Measurements from ENCODE around the gene APOE.
A peak's percentile ranks its signal among the peaks of the same experiment; 100 is the strongest.
"Not testable (repeated sequence)": the region's sequence is repeated elsewhere in the genome, so short reads cannot be mapped to it uniquely, and the experiment has no call there.

APOE gene

DNA sequence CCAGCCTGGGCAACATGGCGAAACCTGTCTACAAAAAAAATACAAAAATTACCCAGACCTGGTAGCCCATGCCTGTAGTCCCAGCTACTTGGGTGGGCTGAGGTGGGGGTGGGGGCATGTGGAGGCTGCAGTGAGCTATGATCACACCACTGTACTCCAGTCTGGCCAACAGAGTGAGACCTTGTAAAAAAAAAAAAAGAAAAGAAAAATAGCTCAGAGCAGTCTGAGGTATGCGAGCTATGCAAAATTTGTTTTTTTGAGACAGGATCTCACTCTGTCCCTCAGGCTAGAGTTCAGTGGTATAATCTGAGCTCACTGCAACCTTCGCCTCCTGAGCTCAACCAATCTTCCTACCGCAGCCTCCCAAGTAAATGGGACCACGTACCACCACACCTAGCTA, 21.7 kb upstream of the APOE start:
- no peak for DNase-seq (ENCODE audit: extremely low read depth in 1 of 2, low read depth in 1 of 2)

DNA sequence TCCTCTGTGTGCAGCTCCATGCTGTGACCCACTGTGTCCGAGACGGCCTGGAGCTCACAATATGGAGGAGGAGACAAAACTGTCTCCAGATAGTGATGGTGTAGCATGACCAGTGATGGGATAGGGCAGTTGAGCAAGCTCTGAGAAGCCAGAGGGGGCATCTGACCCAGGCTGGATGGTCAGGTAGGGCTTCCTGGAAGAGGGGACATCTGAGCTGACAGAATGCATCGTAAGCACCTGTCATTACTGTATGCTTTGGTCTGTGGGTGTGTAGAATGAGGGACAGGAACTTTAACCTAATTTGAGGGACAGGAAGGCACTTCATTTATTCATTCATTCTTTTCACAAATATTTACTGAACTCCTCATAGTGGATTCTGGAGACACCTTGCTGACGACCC, 21.0 kb upstream of the APOE start:
- DNase-seq (ENCODE audit: extremely low read depth in 1 of 2, low read depth in 1 of 2): no peak

DNA sequence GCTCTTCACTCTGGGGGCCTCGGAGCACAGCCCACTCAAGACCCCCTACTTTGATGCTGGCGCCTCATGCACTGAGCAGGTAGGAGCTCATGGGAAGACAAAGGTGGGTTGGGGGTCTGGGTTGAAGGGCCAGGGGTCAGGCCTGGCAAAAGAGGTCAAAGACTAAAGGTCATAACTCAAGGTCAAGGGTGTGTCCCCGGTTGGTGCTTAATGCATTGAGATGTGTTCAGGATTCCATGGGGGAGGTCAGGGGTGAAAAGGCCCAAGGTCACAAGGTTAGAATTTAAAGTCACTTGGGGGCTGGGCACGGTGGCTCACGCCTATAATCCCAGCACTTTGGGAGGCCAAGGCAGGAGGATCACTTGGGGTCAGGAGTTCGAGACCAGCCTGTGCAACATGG, 19.5 kb upstream of the APOE start:
- no peak for DNase-seq (ENCODE audit: extremely low read depth in 1 of 2, low read depth in 1 of 2)

DNA sequence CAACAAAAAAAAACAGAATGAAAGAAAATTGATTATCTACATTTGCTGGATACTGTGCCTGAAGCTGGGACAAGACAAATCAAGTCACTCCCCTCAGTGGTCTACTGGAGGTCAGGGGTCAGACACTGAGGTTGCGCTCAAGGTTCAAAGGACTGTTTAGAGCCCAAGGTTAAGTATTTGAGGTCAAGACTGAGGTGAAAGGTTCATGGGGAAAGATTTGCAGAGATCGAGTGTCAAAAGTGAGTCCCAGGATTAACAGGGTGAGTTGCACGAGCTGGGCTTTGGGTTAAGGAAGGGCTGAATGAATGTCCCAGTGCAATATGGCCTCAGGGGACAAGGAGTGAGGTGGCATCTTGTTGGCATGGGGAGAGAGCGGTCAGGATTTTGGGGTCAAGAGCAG, 17.9 kb upstream of the APOE start:
- no peak for DNase-seq (ENCODE audit: extremely low read depth in 1 of 2, low read depth in 1 of 2)

DNA sequence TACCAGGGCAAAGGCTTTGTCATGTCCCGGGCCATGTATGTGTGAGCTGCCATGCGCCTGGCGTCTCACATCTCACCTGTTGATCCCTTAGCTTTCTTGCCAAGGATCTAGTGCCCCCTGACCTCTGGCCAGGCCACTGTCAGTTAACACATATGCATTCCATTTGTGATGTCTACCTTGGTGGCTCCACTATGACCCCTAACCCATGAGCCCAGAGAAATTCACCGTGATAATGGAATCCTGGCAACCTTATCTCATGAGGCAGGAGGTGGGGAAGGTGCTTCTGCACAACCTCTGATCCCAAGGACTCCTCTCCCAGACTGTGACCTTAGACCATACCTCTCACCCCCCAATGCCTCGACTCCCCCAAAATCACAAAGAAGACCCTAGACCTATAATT, 17.3 kb upstream of the APOE start:
- DNase-seq (ENCODE audit: extremely low read depth in 1 of 2, low read depth in 1 of 2): not testable (repeated sequence)

DNA sequence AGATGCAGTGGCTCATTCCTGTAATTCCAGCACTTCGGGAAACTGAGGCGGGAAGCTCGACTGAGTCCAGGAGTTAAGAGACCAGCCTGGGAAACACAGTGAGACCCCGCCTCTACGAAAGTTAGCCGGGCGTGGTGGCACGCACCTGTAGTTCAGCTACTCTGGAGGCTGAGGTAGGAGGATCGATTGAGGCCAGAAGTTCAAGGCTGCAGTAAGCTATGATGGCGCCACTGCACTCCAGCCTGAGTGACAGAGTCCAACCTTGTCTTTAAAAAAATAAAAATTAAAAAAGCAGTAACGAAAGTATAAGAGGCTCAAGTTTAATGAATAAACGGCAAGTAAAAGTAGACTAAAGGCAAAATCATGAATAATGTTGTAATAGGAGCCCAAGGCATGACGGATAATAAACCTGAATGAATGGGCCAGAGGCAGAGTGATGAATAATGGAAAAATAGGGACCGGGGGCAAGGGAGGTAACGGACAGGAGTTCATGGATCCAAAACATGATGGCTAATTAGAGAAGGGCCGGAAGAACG, 15.7 kb upstream of the APOE start:
- no peak for DNase-seq (ENCODE audit: extremely low read depth in 1 of 2, low read depth in 1 of 2)

DNA sequence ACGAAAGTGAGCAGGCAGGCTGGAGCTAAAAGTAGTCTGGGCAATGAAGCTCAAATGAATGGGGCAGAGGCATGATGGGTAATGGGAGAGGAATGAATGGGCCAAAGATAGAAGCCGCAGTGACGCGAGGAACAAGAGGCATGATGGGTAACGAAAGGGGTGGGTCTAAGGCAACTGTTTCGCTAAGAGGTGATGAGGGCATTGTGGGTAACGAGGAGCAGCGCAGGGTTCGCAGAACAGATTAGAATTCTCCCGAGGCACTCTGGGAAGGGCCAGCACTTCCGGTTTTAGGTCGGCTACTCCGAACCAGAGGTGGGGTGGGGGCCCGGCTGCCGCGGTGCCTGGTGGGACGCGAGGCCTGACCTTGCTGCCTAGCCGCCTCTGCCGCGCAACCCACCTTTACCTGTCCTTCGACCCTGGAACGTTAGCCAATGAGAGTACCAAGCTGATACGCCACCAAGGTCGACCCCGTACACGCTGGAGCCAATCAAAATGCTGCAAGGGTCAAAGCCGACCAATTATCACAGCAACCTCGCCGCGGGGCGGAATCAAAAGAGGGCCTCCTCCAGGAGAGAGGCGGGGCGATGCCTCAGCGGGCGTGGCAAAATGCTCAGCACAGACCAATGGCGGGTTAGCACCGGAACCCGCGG, 15.1 kb upstream of the APOE start:
- peak in 1 of 2 donors; percentile 100 for DNase-seq (ENCODE audit: extremely low read depth in 1 of 2, low read depth in 1 of 2)

DNA sequence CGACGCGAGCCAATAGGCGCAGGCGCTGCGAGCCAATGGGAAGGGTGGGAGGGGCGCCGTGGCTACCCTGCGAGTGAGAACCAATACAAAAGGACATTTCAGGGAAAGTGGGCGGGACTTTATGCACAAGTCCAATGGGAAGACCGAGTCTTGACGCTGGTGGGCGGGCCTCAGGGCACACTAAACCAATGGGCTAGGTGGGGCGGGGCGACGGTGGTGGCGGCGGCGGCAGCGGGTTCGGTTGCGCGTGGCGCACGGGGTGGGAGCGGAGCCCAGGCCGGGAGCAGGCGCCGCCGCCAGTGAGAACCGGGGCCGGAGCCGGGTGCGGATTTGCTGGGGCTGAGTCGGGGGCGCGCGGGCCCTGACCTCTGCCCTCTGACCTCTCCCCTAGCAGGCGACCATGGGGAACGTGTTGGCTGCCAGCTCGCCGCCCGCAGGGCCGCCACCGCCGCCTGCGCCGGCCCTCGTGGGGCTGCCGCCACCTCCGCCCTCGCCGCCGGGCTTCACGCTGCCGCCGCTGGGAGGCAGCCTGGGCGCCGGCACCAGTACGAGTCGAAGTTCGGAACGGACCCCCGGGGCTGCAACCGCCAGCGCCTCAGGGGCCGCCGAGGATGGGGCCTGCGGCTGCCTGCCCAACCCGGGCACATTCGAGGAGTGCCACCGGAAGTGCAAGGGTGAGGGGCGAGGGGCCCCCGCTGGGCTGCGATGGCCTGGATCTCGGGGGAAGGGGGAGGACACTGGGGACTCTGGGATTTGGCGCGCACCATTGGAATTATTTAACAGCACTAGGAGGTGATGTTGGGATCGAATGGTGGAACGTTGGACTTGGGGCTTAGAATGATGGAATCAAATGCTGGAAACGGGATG, 14.3 kb upstream of the APOE start, which contains the start of gene TOMM40:
Gene TOMM40, plus strand, starts transcription at position 239 of the 867 bp plus-strand sequence. Its CDS starts 162 bp downstream, at position 401.
- DNase-seq (ENCODE audit: extremely low read depth in 1 of 2, low read depth in 1 of 2): peak in 1 of 2 donors; percentile 99

DNA sequence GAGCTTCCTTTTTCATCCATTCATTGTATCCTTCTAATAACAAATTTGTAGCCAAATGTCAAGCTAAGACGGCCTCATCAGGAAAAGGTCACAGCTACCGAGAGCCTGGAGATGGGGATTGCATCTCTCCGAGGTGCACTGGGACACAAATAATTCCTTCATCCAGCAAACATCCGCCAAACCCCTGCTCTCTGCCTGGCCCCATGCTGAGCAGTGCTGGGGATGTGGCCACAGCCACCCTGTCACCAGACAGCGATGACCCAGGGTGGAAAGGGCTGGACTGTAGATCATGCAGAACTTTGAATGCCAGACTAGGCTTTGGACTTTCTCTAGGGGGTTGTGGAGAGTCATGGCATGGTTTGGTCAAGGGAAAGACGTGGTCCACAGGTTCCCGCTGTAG, 12.7 kb upstream of the APOE start:
- no peak for DNase-seq (ENCODE audit: extremely low read depth in 1 of 2, low read depth in 1 of 2)

DNA sequence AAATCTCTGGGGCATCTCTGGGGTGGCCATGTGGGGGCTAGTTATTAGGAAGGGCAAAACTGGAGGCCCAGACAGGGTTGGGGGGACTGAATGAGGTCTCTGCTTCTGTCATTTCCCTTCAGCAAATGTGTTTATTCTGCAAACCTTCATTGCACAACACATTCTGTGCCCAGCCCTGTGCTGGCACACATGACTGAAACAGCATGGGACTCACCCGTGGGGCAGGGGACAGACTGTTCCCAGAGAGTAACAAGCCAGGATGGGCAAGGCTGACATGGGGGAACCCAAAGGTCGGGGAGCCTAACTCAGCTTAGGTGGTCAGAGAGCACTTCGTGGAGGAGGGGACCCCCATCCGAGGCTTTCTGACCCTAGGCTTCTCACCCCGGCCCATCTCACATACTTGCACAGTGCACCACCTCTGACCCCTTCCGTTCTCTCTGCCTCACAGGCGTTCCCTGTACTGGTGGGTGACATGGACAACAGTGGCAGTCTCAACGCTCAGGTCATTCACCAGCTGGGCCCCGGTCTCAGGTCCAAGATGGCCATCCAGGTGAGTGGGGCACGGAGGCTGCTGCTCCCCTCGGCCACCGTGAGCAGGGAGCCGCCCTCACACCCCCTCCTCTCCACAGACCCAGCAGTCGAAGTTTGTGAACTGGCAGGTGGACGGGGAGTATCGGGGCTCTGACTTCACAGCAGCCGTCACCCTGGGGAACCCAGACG, 12.1 kb upstream of the APOE start:
- DNase-seq (ENCODE audit: extremely low read depth in 1 of 2, low read depth in 1 of 2): no peak

DNA sequence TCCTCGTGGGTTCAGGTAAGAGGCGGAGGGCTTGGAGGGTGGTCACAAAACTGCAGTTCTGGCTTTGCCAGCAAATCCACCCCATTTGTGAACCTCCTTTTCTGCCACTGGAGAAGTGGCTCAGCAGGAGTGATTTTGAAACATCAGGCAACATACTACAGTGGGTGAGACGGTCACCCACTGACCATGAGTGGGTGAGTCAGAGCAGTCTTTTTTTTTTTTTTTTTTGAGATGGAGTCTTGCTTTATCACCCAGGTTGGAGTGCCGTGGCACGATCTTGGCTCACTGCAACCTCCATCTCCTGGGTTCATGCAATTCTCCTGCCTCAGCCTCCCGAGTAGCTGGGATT, 11.6 kb upstream of the APOE start:
- DNase-seq (ENCODE audit: extremely low read depth in 1 of 2, low read depth in 1 of 2): no peak

DNA sequence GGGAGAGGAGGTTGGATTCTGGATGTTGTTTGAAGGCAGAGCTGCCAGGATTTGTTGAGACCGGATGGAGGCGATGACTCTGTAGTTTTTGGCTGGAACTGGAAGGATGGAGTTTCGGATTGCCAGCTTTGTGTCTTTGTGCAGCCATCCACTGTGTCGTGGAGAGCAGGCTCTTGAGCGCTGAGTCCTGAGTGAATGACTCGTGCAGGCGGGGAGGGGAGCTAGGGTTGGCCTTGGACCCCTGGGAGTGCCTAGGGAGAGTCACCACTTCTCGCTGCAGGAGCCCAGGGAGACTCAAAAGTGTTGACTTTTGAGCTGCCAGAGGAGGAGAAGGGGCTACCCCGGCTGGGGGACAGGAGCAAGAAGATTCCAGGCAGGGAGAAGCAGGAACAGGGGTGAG, 10.7 kb upstream of the APOE start:
- DNase-seq (ENCODE audit: extremely low read depth in 1 of 2, low read depth in 1 of 2): no peak

DNA sequence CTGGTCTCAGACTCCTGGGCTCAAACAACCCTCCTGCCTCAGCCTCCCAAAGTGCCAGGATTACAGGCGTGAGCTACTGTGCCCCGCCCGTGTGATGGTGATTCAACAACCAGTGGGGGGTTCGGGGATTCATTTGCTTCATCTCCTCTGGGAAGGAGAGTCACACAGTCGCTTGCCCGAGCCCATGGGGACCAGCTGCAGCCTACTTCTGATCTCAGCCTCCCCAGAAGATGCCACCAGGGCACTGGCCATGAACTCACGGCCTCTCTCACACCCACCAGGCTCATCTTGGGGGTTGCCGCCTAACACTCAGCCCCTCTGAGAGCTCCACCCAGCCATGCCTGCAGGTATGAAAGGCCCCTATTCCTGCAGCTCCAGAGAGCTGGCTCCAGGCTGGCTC, 7.8 kb upstream of the APOE start:
- no peak for DNase-seq (ENCODE audit: extremely low read depth in 1 of 2, low read depth in 1 of 2)

DNA sequence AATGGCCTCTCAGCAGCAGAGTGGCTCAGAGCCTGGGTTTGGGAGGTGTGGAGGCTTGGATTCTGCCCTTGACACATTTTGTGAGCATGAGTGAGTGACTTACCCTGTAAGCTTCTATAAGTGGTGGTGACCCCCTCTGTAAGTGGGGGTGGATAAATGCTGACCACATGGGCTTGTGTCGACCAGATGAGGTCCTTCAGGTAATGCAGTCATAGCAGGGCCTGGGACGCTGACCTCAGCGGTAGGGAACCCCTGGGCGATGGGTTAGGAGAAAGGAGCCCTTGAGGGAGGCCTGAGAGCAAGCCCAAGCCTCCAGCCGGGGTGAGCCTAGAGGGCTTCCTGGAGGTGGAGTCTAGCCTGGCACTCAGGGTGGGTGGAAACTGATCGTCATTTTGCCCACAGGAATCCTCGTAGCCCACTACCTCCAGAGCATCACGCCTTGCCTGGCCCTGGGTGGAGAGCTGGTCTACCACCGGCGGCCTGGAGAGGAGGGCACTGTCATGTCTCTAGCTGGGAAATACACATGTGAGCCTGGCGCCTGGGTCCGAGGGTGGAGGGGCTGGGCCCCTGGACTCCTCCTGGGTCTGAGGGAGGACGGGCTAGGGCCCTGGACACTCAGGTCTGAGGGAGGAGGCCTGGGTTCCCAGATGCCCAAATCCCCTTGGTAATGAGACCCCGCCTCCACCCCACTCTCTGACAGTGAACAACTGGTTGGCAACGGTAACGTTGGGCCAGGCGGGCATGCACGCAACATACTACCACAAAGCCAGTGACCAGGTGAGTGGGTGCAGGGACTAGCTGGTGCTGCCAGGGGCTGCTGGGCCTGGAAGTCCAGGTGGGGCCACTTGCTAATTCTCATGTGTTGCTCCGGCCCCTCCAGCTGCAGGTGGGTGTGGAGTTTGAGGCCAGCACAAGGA, 5.0 kb upstream of the APOE start:
- no peak for DNase-seq (ENCODE audit: extremely low read depth in 1 of 2, low read depth in 1 of 2)

DNA sequence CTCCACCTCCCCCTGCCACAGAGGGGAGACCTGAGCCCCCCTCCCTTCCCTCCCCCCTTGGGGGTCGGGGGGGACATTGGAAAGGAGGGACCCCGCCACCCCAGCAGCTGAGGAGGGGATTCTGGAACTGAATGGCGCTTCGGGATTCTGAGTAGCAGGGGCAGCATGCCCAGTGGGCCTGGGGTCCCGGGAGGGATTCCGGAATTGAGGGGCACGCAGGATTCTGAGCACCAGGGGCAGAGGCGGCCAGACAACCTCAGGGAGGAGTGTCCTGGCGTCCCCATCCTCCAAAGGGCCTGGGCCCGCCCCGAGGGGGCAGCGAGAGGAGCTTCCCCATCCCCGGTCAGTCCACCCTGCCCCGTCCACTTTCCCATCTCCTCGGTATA, 2.4 kb upstream of the APOE start:
- DNase-seq (ENCODE audit: extremely low read depth in 1 of 2, low read depth in 1 of 2): no peak

DNA sequence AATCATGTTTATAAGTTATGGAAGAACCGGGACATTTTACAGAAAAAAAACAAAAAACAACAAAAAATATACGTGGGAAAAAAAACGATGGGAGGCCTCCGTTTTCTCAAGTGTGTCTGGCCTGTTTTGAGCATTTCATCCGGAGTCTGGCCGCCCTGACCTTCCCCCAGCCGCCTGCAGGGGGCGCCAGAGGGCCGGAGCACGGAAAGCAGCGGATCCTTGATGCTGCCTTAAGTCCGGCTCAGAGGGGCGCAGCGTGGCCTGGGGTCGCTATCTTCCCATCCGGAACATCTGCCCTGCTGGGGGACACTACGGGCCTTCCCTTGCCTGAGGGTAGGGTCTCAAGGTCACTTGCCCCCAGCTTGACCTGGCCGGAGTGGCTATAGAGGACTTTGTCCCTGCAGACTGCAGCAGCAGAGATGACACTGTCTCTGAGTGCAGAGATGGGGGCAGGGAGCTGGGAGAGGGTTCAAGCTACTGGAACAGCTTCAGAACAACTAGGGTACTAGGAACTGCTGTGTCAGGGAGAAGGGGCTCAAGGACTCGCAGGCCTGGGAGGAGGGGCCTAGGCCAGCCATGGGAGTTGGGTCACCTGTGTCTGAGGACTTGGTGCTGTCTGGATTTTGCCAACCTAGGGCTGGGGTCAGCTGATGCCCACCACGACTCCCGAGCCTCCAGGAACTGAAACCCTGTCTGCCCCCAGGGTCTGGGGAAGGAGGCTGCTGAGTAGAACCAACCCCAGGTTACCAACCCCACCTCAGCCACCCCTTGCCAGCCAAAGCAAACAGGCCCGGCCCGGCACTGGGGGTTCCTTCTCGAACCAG, 1.8 kb upstream of the APOE start:
- peak; percentile 29 to 66 for DNase-seq (ENCODE audit: extremely low read depth in 1 of 2, low read depth in 1 of 2)

DNA sequence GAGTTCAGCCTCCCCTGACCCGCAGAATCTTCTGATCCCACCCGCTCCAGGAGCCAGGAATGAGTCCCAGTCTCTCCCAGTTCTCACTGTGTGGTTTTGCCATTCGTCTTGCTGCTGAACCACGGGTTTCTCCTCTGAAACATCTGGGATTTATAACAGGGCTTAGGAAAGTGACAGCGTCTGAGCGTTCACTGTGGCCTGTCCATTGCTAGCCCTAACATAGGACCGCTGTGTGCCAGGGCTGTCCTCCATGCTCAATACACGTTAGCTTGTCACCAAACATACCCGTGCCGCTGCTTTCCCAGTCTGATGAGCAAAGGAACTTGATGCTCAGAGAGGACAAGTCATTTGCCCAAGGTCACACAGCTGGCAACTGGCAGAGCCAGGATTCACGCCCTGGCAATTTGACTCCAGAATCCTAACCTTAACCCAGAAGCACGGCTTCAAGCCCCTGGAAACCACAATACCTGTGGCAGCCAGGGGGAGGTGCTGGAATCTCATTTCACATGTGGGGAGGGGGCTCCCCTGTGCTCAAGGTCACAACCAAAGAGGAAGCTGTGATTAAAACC, 1.1 kb upstream of the APOE start:
- no peak for DNase-seq (ENCODE audit: extremely low read depth in 1 of 2, low read depth in 1 of 2)

DNA sequence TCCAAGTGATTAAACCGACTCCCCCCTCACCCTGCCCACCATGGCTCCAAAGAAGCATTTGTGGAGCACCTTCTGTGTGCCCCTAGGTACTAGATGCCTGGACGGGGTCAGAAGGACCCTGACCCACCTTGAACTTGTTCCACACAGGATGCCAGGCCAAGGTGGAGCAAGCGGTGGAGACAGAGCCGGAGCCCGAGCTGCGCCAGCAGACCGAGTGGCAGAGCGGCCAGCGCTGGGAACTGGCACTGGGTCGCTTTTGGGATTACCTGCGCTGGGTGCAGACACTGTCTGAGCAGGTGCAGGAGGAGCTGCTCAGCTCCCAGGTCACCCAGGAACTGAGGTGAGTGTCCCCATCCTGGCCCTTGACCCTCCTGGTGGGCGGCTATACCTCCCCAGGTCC, 2.0 kb downstream of the APOE start:
- no peak for DNase-seq (ENCODE audit: extremely low read depth in 1 of 2, low read depth in 1 of 2)

DNA sequence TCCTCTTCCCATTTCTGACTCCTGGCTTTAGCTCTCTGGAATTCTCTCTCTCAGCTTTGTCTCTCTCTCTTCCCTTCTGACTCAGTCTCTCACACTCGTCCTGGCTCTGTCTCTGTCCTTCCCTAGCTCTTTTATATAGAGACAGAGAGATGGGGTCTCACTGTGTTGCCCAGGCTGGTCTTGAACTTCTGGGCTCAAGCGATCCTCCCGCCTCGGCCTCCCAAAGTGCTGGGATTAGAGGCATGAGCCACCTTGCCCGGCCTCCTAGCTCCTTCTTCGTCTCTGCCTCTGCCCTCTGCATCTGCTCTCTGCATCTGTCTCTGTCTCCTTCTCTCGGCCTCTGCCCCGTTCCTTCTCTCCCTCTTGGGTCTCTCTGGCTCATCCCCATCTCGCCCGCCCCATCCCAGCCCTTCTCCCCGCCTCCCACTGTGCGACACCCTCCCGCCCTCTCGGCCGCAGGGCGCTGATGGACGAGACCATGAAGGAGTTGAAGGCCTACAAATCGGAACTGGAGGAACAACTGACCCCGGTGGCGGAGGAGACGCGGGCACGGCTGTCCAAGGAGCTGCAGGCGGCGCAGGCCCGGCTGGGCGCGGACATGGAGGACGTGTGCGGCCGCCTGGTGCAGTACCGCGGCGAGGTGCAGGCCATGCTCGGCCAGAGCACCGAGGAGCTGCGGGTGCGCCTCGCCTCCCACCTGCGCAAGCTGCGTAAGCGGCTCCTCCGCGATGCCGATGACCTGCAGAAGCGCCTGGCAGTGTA, 2.7 kb downstream of the APOE start:
- no peak for DNase-seq (ENCODE audit: extremely low read depth in 1 of 2, low read depth in 1 of 2)
